Loucy (cell line): ENCODE data around the gene IBA57.

Experiments used
- H2AFZ ChIP-seq: fragments of 200-600 bp; sonication (generic); 2 replicates; pipeline ENCODE4 v1.6.0; 2016; ENCODE audit warnings: antibody characterized with exemption, mild to moderate bottlenecking, low read length, moderate library complexity
- H3F3A ChIP-seq: fragments of 200-600 bp; 2 replicates; pipeline ENCODE4 v1.6.0; 2016; ENCODE audit warnings: antibody characterized with exemption, low read depth, mild to moderate bottlenecking
- H3K27me3 ChIP-seq: fragments of 200-600 bp; sonication (generic); 2 replicates; pipeline ENCODE4 v1.6.1; 2014; ENCODE audit warnings: low read length, mild to moderate bottlenecking; ENCODE audit not compliant: insufficient read depth, poor library complexity, severe bottlenecking
- H3K36me3 ChIP-seq: fragments of 200-600 bp; sonication (generic); 2 replicates; pipeline ENCODE4 v1.6.1; 2016; ENCODE audit warnings: low read length; ENCODE audit not compliant: insufficient read depth
- H3K4me1 ChIP-seq: fragments of 200-600 bp; sonication (generic); 2 replicates; pipeline ENCODE4 v1.5.1; 2014; ENCODE audit warnings: low read length, mild to moderate bottlenecking; ENCODE audit not compliant: insufficient read depth, poor library complexity, severe bottlenecking
- H3K4me2 ChIP-seq: fragments of 200-600 bp; sonication (generic); 2 replicates; pipeline ENCODE4 v1.6.0; 2014; ENCODE audit warnings: antibody characterized with exemption, low read length, low read depth, mild to moderate bottlenecking; ENCODE audit not compliant: poor library complexity, severe bottlenecking
- H3K4me3 ChIP-seq: fragments of 200-600 bp; sonication (generic); 2 replicates; pipeline ENCODE4 v1.5.1; 2014; ENCODE audit warnings: low read length, mild to moderate bottlenecking, mixed read lengths; ENCODE audit not compliant: poor library complexity, severe bottlenecking
- H3K79me2 ChIP-seq: fragments of 200-600 bp; sonication (generic); 2 replicates; pipeline ENCODE4 v1.6.1; 2014; ENCODE audit warnings: low read length; ENCODE audit not compliant: insufficient read depth
- H3K9ac ChIP-seq: fragments of 200-600 bp; sonication (generic); 2 replicates; pipeline ENCODE4 v1.6.0; 2014; ENCODE audit warnings: mild to moderate bottlenecking, low read depth, low read length, moderate library complexity; ENCODE audit not compliant: poor library complexity, severe bottlenecking
- H3K9me2 ChIP-seq: fragments of 200-600 bp; sonication (generic); replicated peaks from 2 replicates; pipeline ENCODE4 v1.6.1; 2016; ENCODE audit warnings: low read depth, low read length, mixed read lengths
- H3K9me3 ChIP-seq: fragments of 200-600 bp; sonication (generic); 2 replicates; pipeline ENCODE4 v1.6.1; 2014; ENCODE audit warnings: mild to moderate bottlenecking, antibody characterized with exemption, low read length, low read depth; ENCODE audit not compliant: insufficient read depth
- H4K20me1 ChIP-seq: fragments of 200-600 bp; sonication (generic); 2 replicates; pipeline ENCODE4 v1.6.0; 2014; ENCODE audit warnings: antibody characterized with exemption, low read length, mild to moderate bottlenecking; ENCODE audit not compliant: insufficient read depth, poor library complexity, severe bottlenecking
- EZH2phosphoT487 ChIP-seq: fragments of 200-600 bp; IDR thresholded peaks from 2 replicates; pipeline ENCODE4 v1.6.1; 2018; ENCODE audit warnings: antibody characterized with exemption, mild to moderate bottlenecking, moderate library complexity, borderline replicate concordance
- TF ChIP-seq, protein P1 (sequence below): fragments of 200-600 bp; sonication (generic); conservative IDR thresholded peaks from 2 replicates; pipeline ENCODE4 v1.5.1; 2014; ENCODE audit warnings: mild to moderate bottlenecking, antibody characterized with exemption, low read length

IBA57 gene

DNA sequence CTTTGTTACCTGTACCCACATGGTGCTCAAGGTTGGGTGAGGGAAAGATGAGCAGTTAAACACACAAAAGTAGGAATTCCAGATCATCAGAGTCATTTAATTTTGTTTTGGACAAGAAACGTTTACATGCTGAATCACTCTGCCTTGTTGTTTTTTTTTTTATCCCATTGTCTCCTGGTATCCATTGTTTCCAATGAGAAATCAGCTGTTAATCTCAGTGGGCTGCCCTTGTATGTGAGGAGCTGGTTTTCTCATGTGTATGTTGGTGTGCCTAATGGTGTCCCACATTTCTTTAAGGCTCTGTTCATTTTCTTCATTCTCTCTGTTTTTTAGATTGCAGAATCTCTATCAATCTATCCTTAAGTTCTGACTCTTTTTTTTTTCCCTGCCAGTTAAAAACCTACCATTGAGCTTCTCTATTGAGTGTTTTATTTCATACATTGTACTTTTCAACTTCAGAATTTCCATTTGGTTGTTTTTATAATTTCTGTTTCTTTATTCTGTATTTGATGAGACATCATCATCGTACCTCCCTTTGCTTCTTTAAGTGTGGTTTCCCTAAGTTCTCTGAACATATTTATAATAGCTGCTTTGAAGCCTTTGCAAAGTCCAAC lies 33.5 kb downstream of the IBA57 start:
- Histone ChIP-seq H3K79me2 (no peaks in the 10 kb centered on the region), H3K27me3 (no peaks in the 10 kb centered on the region)

DNA sequence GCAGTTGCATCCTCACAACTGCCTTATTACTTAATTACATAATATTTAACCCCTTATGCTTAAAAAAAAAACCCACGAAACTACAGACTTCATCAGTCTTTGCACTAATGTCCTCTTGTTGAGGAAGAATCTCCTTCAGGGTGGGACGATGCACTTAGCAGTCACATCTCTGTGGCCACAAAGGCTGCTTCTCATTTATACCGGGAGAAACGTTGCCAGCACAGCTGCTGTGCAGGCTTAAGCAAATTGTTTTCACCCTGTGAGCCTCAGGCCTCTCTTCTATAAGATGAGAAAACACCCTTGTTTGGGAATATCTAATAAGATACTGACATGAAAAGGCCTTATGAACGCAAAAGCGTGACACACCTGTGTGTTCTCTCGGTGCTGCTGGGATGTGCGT lies 39.4 kb downstream of the IBA57 start:
- Histone ChIP-seq H3K27me3 (no peaks in the 10 kb centered on the region), H3K4me2 (no peak overlapping the region), H3F3A (no peaks in the 10 kb centered on the region), H3K79me2 (no peaks in the 10 kb centered on the region), H3K9ac (no peak overlapping the region), H3K9me2 (no peaks in the 10 kb centered on the region), H4K20me1 (no peaks in the 10 kb centered on the region), H3K9me3 (peaks cover 1% of the 10 kb centered on the region; the same call in 1 of the 2 replicates), H3K36me3 (no peaks in the 10 kb centered on the region), H3K4me3 (no peak overlapping the region), H2AFZ (no peak overlapping the region), H3K4me1 (no peaks in the 10 kb centered on the region)
- TF ChIP-seq, protein P1, sequence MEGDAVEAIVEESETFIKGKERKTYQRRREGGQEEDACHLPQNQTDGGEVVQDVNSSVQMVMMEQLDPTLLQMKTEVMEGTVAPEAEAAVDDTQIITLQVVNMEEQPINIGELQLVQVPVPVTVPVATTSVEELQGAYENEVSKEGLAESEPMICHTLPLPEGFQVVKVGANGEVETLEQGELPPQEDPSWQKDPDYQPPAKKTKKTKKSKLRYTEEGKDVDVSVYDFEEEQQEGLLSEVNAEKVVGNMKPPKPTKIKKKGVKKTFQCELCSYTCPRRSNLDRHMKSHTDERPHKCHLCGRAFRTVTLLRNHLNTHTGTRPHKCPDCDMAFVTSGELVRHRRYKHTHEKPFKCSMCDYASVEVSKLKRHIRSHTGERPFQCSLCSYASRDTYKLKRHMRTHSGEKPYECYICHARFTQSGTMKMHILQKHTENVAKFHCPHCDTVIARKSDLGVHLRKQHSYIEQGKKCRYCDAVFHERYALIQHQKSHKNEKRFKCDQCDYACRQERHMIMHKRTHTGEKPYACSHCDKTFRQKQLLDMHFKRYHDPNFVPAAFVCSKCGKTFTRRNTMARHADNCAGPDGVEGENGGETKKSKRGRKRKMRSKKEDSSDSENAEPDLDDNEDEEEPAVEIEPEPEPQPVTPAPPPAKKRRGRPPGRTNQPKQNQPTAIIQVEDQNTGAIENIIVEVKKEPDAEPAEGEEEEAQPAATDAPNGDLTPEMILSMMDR: no peak
- no peak for TF ChIP-seq EZH2phosphoT487

More for the DNA sequence above, 33.5 kb downstream of the IBA57 start:
- Histone ChIP-seq H3K9me2 (no peaks in the 10 kb centered on the region), H3K4me3 (no peak overlapping the region), H3K9me3 (peaks cover 17% of the 10 kb centered on the region), H4K20me1 (no peaks in the 10 kb centered on the region), H3K4me2 (no peak overlapping the region), H2AFZ (no peak overlapping the region), H3K9ac (no peak overlapping the region), H3K36me3 (no peaks in the 10 kb centered on the region), H3F3A (no peaks in the 10 kb centered on the region), H3K4me1 (no peaks in the 10 kb centered on the region)
- TF ChIP-seq, protein P1: no peak; the same call in 1 of the 2 replicates
- no peak for TF ChIP-seq EZH2phosphoT487

DNA sequence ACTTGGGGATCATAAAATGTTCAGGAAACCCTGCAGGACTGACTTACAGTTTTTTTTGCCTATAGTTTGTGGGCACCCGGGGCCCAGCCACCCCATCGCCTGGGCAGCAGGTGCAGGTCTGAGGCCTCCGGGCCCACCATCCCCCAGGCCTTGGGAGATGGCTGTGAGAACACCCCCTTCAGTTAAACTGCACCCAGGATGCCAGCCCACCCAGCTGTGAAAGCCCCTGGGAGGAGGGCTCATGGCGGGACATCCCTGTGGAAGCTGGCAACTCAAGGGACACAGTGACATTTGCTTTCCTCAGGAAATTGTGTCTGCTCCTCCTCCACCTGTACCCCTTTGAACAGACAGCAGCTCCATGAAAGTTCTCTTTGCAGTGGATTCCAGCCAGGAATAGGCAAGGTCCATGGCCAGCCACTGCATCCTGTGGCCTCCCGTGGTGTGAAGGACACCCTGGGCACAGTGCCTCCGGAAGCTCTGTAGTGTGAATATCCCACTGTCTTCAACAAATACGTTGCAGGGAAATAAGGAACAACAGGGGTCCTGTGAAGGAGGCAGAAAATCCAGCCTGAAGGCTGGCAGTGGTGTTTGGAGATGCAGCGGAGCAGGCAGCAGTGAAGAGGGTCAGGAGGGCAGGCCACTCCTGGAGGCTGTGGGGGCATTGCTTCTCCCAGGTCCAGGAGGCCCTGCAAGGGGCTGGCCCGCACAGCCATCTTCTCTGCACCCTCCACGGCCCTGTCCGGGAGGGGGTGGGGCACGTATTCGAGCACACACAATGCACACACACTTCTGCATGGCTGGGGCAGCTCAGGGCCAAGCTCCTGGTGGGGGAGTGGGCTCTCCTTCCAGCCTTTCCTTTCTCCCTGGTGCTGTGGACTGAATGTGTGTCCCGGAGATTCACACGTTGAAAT lies 40.2 kb downstream of the IBA57 start:
- Histone ChIP-seq H3K9me3 (no peaks in the 10 kb centered on the region), H3K4me2 (no peak overlapping the region), H2AFZ (no peak overlapping the region), H3K4me3 (no peak overlapping the region), H3K36me3 (no peaks in the 10 kb centered on the region), H3K27me3 (no peaks in the 10 kb centered on the region), H4K20me1 (no peaks in the 10 kb centered on the region), H3K9me2 (no peaks in the 10 kb centered on the region), H3K79me2 (no peaks in the 10 kb centered on the region), H3F3A (no peaks in the 10 kb centered on the region), H3K9ac (no peak overlapping the region), H3K4me1 (no peaks in the 10 kb centered on the region)
- TF ChIP-seq, protein P1: no peak
- no peak for TF ChIP-seq EZH2phosphoT487
